GM04503 (cell line): Measurements from ENCODE around the gene TMEM184A.

Source experiments
- DNase-seq: peaks from one replicate; pipeline ENCODE4 v3.0.0-alpha.2; 2012; ENCODE audit warnings: low read depth

Gene TMEM184A

DNA sequence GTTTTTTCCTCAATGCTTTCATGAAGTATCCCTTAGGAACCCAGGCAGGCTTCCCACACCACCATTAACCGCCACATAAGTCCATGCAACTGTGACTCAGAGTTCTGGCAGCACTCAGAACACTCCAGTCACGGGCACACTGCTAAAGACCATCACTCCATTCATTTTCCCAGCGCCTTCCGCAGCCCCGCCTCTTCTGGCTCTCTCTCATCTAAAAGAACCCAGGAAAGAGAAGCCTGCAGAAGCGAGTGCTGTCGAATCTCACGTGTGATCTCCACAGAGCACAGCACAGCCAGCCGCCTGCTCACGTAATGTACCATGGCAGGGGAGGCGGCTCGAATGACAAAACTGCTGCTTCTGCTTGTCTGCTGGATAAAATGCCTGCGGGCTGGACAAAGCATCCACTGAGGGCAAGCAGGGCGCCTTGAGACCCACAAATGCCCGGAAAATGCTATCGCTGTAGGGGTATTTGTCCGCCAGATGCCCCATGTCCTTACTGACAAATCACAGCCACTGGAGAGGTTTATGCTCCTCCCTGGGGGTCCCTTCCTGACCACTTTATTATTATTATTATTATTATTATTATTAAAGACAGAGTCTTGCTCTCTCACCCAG, 12.0 kb upstream of the TMEM184A start:
- DNase-seq: peak; percentile 31

DNA sequence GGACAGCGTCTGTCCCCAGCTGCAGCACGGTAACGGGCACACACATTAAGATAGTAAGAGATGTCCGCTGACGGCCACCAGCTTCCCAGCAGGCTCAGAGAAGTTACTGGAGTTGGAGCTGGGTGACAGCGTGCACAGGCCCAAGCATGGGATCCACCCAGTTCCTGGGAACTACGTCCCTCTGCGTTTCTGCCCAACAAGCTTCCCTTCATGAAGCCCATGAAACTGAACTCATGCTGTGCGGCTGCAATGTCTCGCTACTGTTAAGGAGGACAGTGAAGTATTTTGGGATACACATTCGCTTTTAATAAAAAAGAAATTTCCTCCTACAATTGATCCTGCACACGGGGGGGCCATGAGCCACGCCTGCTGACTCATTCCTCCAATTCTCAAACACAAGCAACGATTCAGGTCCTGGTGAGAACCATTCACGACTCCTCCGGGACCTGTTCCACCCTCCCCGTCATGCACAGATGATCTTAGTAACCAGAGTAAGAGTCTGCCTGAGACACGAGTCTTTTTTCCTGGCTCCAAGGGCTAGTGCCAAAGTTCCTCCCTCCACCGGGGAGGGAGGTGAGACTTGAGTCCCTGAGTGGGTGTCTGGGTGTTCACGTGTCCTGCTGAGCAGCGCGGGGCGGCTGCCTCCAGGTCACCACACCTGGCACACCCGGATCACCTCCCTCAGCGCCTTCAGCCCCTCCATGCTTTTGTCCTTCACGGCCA, 11.2 kb upstream of the TMEM184A start:
- DNase-seq: peak; percentile 53

DNA sequence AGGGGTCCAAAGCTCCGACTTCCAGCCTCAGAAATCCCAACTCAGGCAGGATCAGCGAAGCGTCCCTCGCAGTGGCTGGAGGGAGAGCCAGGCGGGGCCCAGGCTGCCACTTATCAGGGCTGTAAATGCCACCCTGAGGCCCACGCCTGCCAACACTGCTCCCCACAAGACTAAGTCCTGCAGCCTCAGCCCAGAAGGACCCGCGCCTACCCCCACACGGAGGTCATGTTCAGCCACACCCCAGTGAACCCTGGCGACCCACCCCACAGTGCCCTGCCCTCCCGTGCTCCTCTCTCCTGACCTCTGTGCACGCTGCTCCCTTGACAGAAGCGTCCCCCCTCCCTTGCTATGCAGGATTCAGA, 10.7 kb upstream of the TMEM184A start:
- no peak for DNase-seq

- DNase-seq: no peak
Observed at GRCh38 chr7:1564603-1565022, 8.6 kb upstream of the TMEM184A start.

- no peak for DNase-seq
Observed at GRCh38 chr7:1563981-1564602, 8.1 kb upstream of the TMEM184A start.

- no peak for DNase-seq
Observed at GRCh38 chr7:1562597-1563051, 6.6 kb upstream of the TMEM184A start.

DNA sequence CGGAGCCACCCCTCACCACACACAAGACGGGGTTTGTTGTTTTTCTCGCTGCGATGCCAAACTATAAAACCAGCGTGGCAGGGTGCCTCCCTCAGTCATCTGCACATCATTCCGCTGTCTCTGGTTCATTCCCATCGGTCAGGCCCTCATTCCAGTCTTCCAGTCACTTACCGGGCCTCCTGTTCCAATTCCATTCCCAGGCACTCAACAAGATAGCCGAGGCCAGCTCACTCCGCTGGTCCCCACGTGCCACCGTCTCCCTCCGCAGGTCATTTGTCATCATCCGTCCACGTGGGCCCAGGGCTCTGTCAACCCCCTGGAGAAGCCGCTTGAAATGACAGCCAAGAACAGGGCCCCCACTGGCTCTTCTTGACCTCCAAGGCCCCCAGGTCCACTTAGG, 6.1 kb upstream of the TMEM184A start:
- no peak for DNase-seq

GRCh38 chr7:1561036-1561940, 5.3 kb upstream of the TMEM184A start:
- DNase-seq: no peak

GRCh38 chr7:1560620-1561031, 4.6 kb upstream of the TMEM184A start:
- no peak for DNase-seq

GRCh38 chr7:1559626-1560590, 3.9 kb upstream of the TMEM184A start:
- DNase-seq: no peak

GRCh38 chr7:1558841-1559625, 3.0 kb upstream of the TMEM184A start:
- no peak for DNase-seq

DNA sequence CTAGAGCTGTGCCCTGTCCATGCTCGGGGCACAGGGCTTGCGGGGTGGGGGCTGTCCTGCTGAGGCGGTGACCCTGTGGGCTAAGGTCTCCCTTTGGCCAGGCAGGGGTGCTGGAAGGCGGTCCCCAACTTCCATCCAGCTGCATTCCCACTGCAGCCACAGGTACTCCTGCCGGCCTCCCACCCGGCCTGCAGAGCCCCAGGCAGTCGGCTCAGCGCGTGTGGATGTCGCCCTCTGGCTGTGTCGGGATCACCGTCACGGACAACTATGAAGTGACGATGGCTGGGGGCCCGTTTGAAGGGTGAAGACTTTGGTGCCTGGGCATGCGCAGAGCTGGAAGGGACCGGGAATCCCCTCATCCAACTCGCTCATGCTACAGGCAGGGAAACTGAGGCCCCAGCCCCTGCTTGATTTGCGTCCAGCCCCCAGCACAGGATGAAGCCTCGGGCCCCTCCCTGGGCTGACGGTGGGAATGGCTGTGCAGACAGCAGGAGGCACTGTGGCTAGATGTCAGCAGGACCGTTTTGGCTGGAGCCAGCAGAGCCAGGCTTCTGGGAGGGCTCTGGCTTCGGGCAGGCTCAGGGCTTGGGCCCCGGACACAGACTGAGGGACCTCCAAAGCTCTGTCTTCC, 2.3 kb upstream of the TMEM184A start:
- DNase-seq: no peak

- DNase-seq: no peak
Observed at GRCh38 chr7:1557771-1558170, 1.8 kb upstream of the TMEM184A start.

- DNase-seq: no peak
Observed at GRCh38 chr7:1557006-1557405, 1.0 kb upstream of the TMEM184A start.

DNA sequence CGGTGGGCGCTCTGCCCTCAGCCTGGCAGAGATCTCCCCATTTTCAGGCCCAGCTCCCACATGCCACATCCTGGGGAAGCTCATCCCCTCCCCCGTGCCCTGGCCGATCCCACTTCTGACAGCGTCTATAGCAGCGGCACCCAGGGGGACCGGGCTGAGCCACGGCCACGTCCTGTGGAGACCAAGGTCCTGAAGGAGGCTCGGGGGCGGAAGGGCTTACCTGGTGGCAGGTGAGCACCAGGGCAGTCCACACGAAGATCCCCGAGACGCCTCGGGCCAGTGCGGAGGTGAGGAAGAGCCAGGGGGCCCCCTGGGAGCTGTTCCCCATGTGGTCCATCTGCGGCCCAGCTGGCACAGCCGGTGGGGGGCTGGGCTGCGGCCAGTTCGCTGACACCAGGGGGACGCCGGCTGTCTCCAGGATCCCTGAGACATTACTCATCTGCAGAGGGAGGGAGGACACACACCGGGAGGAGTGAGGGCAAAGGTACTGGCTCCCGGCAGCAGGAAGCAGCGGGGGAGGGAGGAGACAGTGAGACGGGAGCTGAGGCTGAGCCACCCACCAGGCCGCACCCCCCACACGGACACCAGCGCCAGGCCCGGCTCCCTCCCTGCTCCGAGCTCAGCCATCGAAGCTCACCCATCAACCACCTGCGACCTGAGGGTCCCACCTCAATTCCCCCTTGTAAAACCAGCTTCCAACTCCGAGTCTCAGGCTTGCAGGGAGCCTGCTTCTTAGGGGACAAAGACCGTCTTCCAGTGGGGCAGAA, 776 bp downstream of the TMEM184A start:
- DNase-seq: peak; percentile 41

- no peak for DNase-seq
Observed at GRCh38 chr7:1554333-1555045, 1.5 kb downstream of the TMEM184A start.

DNA sequence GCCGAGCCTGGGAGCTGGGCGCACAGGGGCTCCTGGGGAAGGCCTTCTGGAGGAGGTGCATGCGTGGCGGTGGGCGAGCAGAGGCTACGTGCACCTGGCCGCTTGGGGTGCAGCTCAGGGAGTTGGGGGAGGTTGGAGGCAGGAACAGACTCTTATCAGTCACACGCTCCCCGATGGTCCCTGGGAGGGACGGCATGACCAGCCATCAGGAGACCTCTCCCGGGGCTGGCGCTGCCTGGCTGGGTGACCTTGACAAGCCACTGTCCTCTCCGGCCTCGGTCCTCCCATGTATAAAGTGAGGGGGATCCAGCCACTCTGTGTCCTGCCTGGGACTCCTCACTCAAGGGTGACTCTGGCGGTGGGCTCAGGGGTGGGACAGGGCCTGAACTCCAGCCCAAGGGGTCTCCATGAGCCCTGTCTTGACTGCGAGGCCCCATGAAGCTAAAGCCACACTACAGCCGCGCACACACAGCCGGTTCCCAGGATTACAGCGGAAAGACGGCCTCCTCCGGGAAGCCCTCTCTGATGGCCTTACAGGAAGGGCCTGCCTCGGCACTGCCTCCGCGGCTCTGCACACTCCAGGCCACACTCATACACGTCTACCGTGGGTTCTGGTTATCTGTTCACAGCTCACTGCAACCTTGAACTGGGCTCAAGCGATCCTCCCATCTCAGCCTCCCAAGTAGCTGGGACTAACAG, 2.3 kb downstream of the TMEM184A start:
- DNase-seq: no peak

DNA sequence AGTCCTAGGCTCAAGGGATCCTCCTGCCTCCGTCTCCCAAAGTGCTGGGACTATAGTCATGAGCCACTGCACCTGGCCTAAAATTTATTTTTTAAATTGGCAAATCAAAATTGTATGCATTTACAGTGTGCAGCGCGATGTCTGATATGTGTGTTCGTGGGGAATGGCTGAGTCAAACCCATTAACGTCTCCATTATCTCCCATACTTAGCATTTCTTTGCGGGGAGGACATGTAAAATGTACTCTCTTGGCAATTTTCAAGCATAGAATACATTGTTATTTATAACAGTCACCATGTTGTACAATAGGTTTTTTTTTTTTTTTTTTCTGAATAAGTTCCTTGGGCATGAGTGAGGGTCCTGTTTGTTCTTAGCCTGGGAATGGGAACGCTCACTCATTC, 3.8 kb downstream of the TMEM184A start:
- no peak for DNase-seq
